T-helper 1 cell treated with Interleukin-12 subunit alpha and Interleukin-12 subunit beta and Interleukin-4 antibody, amounts not matched to agents 30 μg/mL and 1 μg/mL, for 36 hours (primary cell): Measurements from ENCODE around the gene TSC2.

Source experiments
- H3K27ac Mint-ChIP-seq: one replicate; pipeline ENCODE4 v1.8.0; 2021; ENCODE audit warnings: mild to moderate bottlenecking, mixed read lengths
- H3K27me3 Mint-ChIP-seq: one replicate; pipeline ENCODE4 v1.8.0; 2021; ENCODE audit warnings: low read depth, mixed read lengths
- H3K36me3 Mint-ChIP-seq: one replicate; pipeline ENCODE4 v1.8.0; 2021; ENCODE audit warnings: low read depth, mixed read lengths
- H3K4me1 Mint-ChIP-seq: one replicate; pipeline ENCODE4 v1.8.0; 2021; ENCODE audit warnings: low read depth, mixed read lengths
- H3K4me3 Mint-ChIP-seq: one replicate; pipeline ENCODE4 v1.8.0; 2021; ENCODE audit warnings: mild to moderate bottlenecking, moderate library complexity, mixed read lengths
- H3K9me3 Mint-ChIP-seq: one replicate; pipeline ENCODE4 v1.8.0; 2021; ENCODE audit warnings: mixed read lengths

TSC2 gene

GRCh38 chr16:2047330-2048115, at the start of gene TSC2, which contains the start of gene NTHL1:
TSS of gene TSC2 (plus strand) at chr16:2047985. CDS start at chr16:2048616, 631 bp downstream.
TSS of gene NTHL1 (minus strand) at chr16:2047834. CDS start at chr16:2047823, 11 bp downstream.
- peak within 1 kb of the TSS; percentile 95 for H3K4me3 Mint-ChIP-seq
- peak within 1 kb of the TSS; percentile 80 for H3K27ac Mint-ChIP-seq
- no peaks in the 10 kb centered on the region for H3K9me3 Mint-ChIP-seq
- peaks cover 16% of the 10 kb centered on the region for H3K4me1 Mint-ChIP-seq
- H3K36me3 Mint-ChIP-seq, result peaks cover 6% of the 10 kb centered on the region
- H3K27me3 Mint-ChIP-seq, result no peaks in the 10 kb centered on the region

- Mint-ChIP-seq H3K27me3 (no peaks in the 10 kb centered on the region), H3K9me3 (no peaks in the 10 kb centered on the region), H3K36me3 (peaks cover 14% of the 10 kb centered on the region), H3K4me3 (no peak overlapping the region), H3K4me1 (peaks cover 7% of the 10 kb centered on the region), H3K27ac (peak overlapping the region; percentile 55)
Observed at GRCh38 chr16:1998360-1998835, 49.4 kb upstream of the TSC2 start.

GRCh38 chr16:1998852-1999801, 48.7 kb upstream of the TSC2 start:
- H3K4me1 Mint-ChIP-seq, result peaks cover 3% of the 10 kb centered on the region
- no peak overlapping the region for H3K27ac Mint-ChIP-seq
- H3K9me3 Mint-ChIP-seq, result no peaks in the 10 kb centered on the region
- H3K27me3 Mint-ChIP-seq, result no peaks in the 10 kb centered on the region
- peaks cover 13% of the 10 kb centered on the region for H3K36me3 Mint-ChIP-seq
- H3K4me3 Mint-ChIP-seq, result no peak overlapping the region

- no peak overlapping the region for H3K27ac Mint-ChIP-seq
- no peaks in the 10 kb centered on the region for H3K27me3 Mint-ChIP-seq
- no peaks in the 10 kb centered on the region for H3K9me3 Mint-ChIP-seq
- H3K36me3 Mint-ChIP-seq, result peaks cover 13% of the 10 kb centered on the region
- peaks cover 3% of the 10 kb centered on the region for H3K4me1 Mint-ChIP-seq
- no peak overlapping the region for H3K4me3 Mint-ChIP-seq
Observed at GRCh38 chr16:1999866-2000514, 47.8 kb upstream of the TSC2 start.

- Mint-ChIP-seq H3K27me3 (no peaks in the 10 kb centered on the region), H3K27ac (peak overlapping the region; percentile 45), H3K4me1 (peaks cover 4% of the 10 kb centered on the region), H3K9me3 (no peaks in the 10 kb centered on the region), H3K4me3 (no peak overlapping the region), H3K36me3 (peaks cover 8% of the 10 kb centered on the region)
Observed at GRCh38 chr16:2001035-2001434, 46.8 kb upstream of the TSC2 start.

- Mint-ChIP-seq H3K27me3 (no peaks in the 10 kb centered on the region), H3K9me3 (no peaks in the 10 kb centered on the region), H3K27ac (no peak overlapping the region), H3K4me3 (no peak overlapping the region), H3K4me1 (peaks cover 4% of the 10 kb centered on the region), H3K36me3 (peaks cover 8% of the 10 kb centered on the region)
Observed at GRCh38 chr16:2001456-2002355, 46.1 kb upstream of the TSC2 start.

GRCh38 chr16:2002406-2003230, 45.2 kb upstream of the TSC2 start:
- Mint-ChIP-seq H3K27me3 (no peaks in the 10 kb centered on the region), H3K27ac (no peak overlapping the region), H3K9me3 (no peaks in the 10 kb centered on the region)

GRCh38 chr16:2003231-2003826, 44.5 kb upstream of the TSC2 start:
- Mint-ChIP-seq H3K27ac (no peak overlapping the region), H3K36me3 (peaks cover 10% of the 10 kb centered on the region), H3K9me3 (no peaks in the 10 kb centered on the region), H3K27me3 (no peaks in the 10 kb centered on the region), H3K4me3 (no peak overlapping the region), H3K4me1 (peaks cover 17% of the 10 kb centered on the region)

More at GRCh38 chr16:2002406-2003230, 45.2 kb upstream of the TSC2 start:
- Mint-ChIP-seq H3K4me1 (peaks cover 9% of the 10 kb centered on the region), H3K36me3 (peaks cover 8% of the 10 kb centered on the region), H3K4me3 (no peak overlapping the region)

- peaks cover 15% of the 10 kb centered on the region for H3K36me3 Mint-ChIP-seq
- H3K4me3 Mint-ChIP-seq, result no peak overlapping the region
- peaks cover 22% of the 10 kb centered on the region for H3K4me1 Mint-ChIP-seq
- H3K27ac Mint-ChIP-seq, result no peak overlapping the region
- H3K27me3 Mint-ChIP-seq, result no peaks in the 10 kb centered on the region
- no peaks in the 10 kb centered on the region for H3K9me3 Mint-ChIP-seq
Observed at GRCh38 chr16:2003827-2004641, 43.8 kb upstream of the TSC2 start.

- Mint-ChIP-seq H3K27ac (no peak overlapping the region), H3K9me3 (no peaks in the 10 kb centered on the region), H3K27me3 (no peaks in the 10 kb centered on the region), H3K4me3 (no peak overlapping the region), H3K36me3 (peaks cover 15% of the 10 kb centered on the region), H3K4me1 (peaks cover 22% of the 10 kb centered on the region)
Observed at GRCh38 chr16:2004795-2005517, 42.8 kb upstream of the TSC2 start.

- Mint-ChIP-seq H3K27ac (no peak overlapping the region), H3K4me3 (no peak overlapping the region), H3K4me1 (peaks cover 26% of the 10 kb centered on the region), H3K36me3 (peaks cover 17% of the 10 kb centered on the region), H3K9me3 (no peaks in the 10 kb centered on the region), H3K27me3 (no peaks in the 10 kb centered on the region)
Observed at GRCh38 chr16:2005646-2006045, 42.1 kb upstream of the TSC2 start.
